Kasumi-1 (cell line): ENCODE results near the gene SEC22B.
"Not testable (repeated sequence)": the region's sequence is repeated elsewhere in the genome, so short reads cannot be mapped to it uniquely, and the experiment has no call there.

ENCODE experiments used
- DNase-seq, 2 experiments: peaks; one replicate each; lab custom pipeline; 2025; lab: John Stamatoyannopoulos, UW

The SEC22B gene

GRCh38 chr1:120176092-120176855 is at the start of gene SEC22B:
Gene SEC22B (minus strand): TSS chr1:120176520. CDS start chr1:120176381, 139 bp downstream.
- DNase-seq: peak; percentile 95 to 96

GRCh38 chr1:120217933-120218332 is 41.6 kb upstream of the SEC22B start:
- DNase-seq: not testable (repeated sequence)

DNA sequence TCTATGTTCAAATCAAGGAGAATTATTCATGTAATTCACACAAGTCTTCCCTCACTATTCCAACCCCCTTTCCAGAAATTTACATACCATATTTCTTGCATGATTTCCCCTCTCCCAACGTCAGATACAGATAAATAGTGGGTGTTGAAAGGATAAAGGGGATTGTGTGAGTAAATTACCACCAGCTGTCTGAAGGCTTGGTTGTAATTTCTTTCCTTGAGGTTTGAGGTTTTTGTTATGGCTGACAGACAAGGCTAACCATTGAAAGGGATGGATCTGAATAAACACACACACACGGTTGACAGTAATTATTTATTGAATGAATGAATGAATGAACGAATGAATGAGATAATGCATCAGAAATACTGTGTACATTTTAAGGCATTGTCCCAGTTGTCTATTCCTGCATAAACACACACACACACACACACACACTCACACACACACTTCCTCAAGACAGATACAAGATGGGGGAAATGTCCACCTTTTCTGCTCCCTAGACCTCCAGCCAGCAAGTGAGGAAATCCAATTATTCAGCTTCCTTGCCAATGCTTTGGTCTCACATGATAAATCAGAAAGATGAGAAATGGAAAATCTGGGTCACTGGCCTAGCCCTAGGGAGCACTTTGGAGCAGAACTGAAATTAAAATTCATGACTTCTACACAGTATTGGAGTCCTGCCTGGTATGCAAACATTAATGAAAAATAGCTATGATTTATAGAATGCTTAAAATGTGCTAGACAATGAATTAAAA is 41.0 kb upstream of the SEC22B start:
- not testable (repeated sequence) for DNase-seq

GRCh38 chr1:120213606-120214005 is 37.3 kb upstream of the SEC22B start:
- not testable (repeated sequence) for DNase-seq

DNA sequence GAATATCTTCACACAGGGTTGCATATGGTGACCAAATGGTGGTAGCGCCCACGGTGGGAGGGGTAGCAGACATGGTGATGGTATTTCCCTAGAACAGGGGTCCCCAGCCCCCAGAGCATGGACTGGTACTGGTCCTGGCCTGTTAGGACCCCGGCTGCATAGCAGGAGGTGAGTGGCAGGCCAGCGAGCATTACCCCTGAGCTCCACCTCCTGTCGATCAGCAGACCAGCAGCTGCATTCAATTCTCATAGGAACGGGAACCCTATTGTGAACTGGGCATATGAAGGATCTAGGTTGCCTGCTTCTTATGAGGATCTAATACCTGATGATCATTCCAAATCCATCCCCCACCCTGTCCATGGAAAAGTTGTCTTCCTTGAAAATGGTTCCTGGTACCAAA is 34.4 kb upstream of the SEC22B start:
- not testable (repeated sequence) for DNase-seq

GRCh38 chr1:120196863-120197775 is 20.8 kb upstream of the SEC22B start:
- DNase-seq: not testable (repeated sequence)

DNA sequence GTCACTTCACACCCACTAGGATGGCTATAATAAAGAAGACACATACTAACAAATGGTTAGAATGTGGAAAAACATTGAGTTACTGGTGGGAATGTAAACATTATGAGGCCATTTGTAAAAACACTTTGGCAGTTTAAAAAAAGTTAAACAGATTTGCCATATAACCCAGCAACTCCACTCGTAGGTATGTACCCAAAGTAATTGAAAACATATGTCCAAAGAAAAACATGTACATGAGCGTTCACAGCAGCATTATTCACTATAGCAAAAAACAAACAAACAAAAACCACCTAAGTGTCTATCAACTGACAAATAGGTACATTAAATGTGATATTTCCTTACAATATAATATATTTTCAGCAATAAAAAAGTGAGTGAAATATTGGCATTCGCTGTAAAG is 12.3 kb upstream of the SEC22B start:
- not testable (repeated sequence) for DNase-seq

- not testable (repeated sequence) for DNase-seq
Measured at GRCh38 chr1:120182176-120182707, 5.9 kb upstream of the SEC22B start.

GRCh38 chr1:120179811-120180690 is 3.7 kb upstream of the SEC22B start:
- not testable (repeated sequence) for DNase-seq

- DNase-seq: no peak
Measured at GRCh38 chr1:120178799-120179756, 2.8 kb upstream of the SEC22B start.

DNA sequence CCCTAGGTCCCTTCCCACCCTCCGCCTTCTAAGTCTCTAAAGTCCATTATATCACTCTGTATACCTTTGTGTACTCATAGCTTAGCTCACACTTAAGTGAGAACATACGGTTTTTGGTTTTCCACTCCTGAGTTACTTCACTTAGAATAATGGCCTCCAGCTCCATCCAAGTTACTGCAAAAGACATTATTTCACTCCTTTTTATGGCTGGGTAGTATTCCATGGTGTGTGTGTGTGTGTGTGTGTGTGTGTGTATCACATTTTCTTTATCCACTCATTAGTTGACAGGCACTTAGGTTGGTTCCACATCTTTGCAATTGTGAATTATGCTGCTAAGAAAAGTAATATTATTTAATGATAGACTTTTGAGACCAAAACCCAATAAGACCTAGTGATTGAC is 1.7 kb upstream of the SEC22B start:
- DNase-seq: not testable (repeated sequence)

- not testable (repeated sequence) for DNase-seq
Measured at GRCh38 chr1:120175688-120176087, 632 bp downstream of the SEC22B start.

GRCh38 chr1:120164761-120165160 is 11.6 kb downstream of the SEC22B start:
- not testable (repeated sequence) for DNase-seq

- DNase-seq: not testable (repeated sequence)
Measured at GRCh38 chr1:120162015-120162414, 14.3 kb downstream of the SEC22B start.

DNA sequence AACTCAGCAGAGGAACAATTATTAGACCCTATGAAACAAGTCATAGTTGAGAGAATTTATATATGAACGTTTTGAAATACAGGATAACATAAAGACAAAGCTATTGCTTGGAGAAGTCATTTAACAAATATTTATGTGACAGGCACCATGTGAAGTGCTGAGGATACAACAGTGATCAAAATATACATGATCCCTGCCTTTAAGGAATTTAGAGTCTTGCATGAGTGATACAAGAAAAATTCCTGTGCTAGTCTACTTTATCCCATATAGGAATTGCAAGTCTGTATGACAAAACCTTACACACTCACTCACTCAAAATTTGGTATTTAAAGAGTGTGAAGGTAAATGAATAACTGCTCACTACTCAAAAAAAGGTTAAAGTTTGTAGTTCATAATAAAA is 17.8 kb downstream of the SEC22B start:
- not testable (repeated sequence) for DNase-seq

DNA sequence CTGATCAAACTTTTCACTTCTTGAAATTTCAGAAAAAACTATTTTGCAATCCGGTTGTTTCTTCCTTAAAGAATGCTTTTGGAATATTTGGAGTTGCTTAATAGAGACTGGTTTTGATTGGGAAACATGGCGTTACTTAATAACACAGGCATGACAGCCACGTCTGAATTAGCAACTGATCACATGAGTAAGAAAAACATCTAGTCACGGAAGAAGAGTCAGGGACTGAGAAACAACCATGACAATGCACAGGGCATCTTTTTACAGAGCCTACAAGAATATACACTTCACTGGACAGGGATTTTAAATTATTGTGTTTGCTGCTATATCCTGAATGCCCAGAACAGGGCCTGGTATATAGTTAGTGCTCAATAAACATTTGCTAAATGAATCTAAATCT is 18.2 kb downstream of the SEC22B start:
- not testable (repeated sequence) for DNase-seq

DNA sequence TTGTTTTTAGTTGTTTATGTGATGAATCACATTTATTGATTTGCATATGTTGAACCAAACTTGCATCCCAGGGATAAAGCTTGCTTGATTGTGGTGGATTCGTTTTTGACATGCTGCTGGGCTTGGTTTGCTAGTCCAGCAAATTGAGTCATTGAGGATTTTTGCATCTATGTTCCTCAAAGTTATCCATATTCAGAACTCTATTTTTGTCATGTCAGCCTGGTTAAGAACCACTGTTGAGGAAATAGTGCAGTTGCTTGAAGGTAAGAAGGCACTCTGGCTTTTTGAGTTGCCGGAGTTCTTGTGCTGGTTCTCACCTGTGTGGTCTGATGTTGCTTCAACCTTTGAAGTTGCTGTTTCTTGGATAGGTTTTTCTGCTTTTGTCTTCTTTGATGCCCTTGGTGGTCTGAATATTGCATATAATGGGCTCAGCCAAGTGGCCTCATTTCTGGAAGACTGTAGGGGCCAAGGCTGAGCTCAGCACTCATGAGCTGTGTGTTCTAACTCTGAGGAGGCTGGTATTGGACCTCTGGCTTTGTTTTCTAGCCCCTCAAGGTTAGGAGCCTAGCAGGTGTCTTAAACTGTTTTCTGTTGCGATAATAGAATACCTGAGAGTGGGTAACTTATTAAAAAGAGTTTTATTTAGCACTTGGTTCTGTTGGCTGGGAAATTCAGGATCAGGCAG is 26.0 kb downstream of the SEC22B start:
- DNase-seq: not testable (repeated sequence)

GRCh38 chr1:120149420-120150059 is 26.8 kb downstream of the SEC22B start:
- peak in 1 of 2 experiments; percentile 9 for DNase-seq
